Measurements from ENCODE around the gene ITGB3.
"Not testable (repeated sequence)": the region's sequence is repeated elsewhere in the genome, so short reads cannot be mapped to it uniquely, and the experiment has no call there.

The ITGB3 gene

GRCh38 chr17:47253541-47254402 is at the start of gene ITGB3:
Gene ITGB3 (plus strand): TSS chr17:47253827. CDS start chr17:47253862, 35 bp downstream.
- peak; percentile 56 to 64 for DNase-seq

GRCh38 chr17:47203984-47204721 is 49.5 kb upstream of the ITGB3 start:
- DNase-seq = peak; percentile 34 to 61

- peak; percentile 54 to 56 for DNase-seq
These were observed 48.8 kb upstream of the ITGB3 start for GRCh38 chr17:47204722-47205418.

GRCh38 chr17:47205419-47205963 is 48.1 kb upstream of the ITGB3 start:
- DNase-seq = peak; percentile 77 to 81

- DNase-seq = no peak
These were observed 46.2 kb upstream of the ITGB3 start for GRCh38 chr17:47207143-47208067.

- no peak for DNase-seq
These were observed 44.7 kb upstream of the ITGB3 start, which contains the start of gene MYL4 for GRCh38 chr17:47208744-47209488. Gene MYL4 (plus strand): TSS chr17:47209348. CDS start chr17:47209423, 75 bp downstream.

GRCh38 chr17:47209499-47209898 is 44.1 kb upstream of the ITGB3 start:
- DNase-seq = no peak

GRCh38 chr17:47210105-47210504 is 43.5 kb upstream of the ITGB3 start:
- no peak for DNase-seq

- no peak for DNase-seq
These were observed 42.8 kb upstream of the ITGB3 start for GRCh38 chr17:47210779-47211178.

GRCh38 chr17:47212458-47212857 is 41.2 kb upstream of the ITGB3 start:
- no peak for DNase-seq

- no peak for DNase-seq
These were observed 40.1 kb upstream of the ITGB3 start for GRCh38 chr17:47213540-47213939.

- no peak for DNase-seq
These were observed 38.7 kb upstream of the ITGB3 start for GRCh38 chr17:47214931-47215330.

- DNase-seq = not testable (repeated sequence)
These were observed 36.8 kb upstream of the ITGB3 start for GRCh38 chr17:47216821-47217220.

- peak in 1 of 2 donors; percentile 64 for DNase-seq
These were observed 36.3 kb upstream of the ITGB3 start for GRCh38 chr17:47217279-47217678.

GRCh38 chr17:47218896-47219430 is 34.7 kb upstream of the ITGB3 start:
- DNase-seq = no peak

- no peak for DNase-seq
These were observed 33.8 kb upstream of the ITGB3 start for GRCh38 chr17:47219621-47220475.

GRCh38 chr17:47220531-47220999 is 33.1 kb upstream of the ITGB3 start:
- DNase-seq = peak in 1 of 2 donors; percentile 42

- DNase-seq = no peak
These were observed 32.5 kb upstream of the ITGB3 start for GRCh38 chr17:47221154-47221553.

- no peak for DNase-seq
These were observed 31.6 kb upstream of the ITGB3 start for GRCh38 chr17:47222047-47222446.

- DNase-seq = no peak
These were observed 30.6 kb upstream of the ITGB3 start for GRCh38 chr17:47223007-47223406.

Data from CD4-positive, alpha-beta T cell treated with Interleukin-4 for 1 hour (primary cell).